GM21423 (cell line): Measurements from ENCODE around the gene VAPB.

Source experiments
- ATAC-seq: cut with Tn5 transposase; IDR thresholded peaks from one replicate; pipeline ENCODE4 v1.9.1; 2021; ENCODE audit warnings: mild to moderate bottlenecking, moderate library complexity; ENCODE audit not compliant: unreplicated experiment

VAPB gene

GRCh38 chr20:58479726-58480440, 90.9 kb downstream of the VAPB start:
- ATAC-seq = no peak

- ATAC-seq = no peak
Observed at GRCh38 chr20:58480551-58481336, 91.7 kb downstream of the VAPB start.

DNA sequence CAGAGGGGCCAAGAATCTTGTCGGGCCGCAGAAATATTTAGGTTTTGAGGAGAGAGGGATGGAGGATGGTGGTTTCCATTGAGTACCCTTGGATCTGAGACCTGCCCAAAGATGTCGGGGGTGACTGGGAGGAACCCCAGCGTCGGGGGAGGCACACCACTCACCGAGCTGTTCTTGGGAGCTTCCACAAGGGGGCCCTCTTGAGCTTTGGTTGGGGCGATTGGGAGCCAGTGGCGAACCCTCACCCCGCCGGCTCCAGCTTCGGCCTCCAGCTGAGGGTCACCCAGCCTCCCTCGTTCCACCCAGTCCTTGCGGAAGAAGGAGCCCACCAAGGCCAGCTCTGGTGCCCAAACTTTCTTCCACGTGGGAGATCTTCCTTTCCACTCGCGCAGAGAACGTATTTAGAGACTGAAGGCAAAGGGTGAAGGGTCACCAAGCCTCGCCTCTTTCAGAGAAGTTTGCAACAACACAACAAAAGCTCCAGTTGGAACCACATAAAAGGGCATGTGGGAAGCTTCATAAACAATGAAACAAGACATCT, 92.5 kb downstream of the VAPB start:
- no peak for ATAC-seq

GRCh38 chr20:58482416-58482815, 93.4 kb downstream of the VAPB start:
- no peak for ATAC-seq

- ATAC-seq = no peak
Observed at GRCh38 chr20:58483051-58483450, 94.0 kb downstream of the VAPB start.

- ATAC-seq = no peak
Observed at GRCh38 chr20:58483470-58483869, 94.4 kb downstream of the VAPB start.

DNA sequence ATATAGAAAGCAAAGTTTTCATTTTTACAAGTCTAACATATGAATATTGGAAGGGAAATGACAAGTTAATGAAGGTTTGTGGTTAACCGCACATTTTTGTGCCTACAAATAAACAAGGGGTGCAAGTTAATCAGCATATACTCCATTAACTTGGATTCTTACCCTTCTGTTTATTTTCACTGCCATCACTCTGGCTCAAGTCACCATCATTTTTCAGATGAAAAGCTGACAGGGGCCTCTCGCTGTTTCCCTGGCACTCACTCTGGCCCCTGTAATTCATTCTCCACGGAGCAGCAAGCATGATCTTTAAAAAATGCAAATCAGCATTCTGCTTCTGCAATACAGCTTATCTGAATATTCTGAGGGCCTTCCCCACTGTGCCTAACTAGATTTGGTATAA, 96.4 kb downstream of the VAPB start:
- ATAC-seq = no peak

DNA sequence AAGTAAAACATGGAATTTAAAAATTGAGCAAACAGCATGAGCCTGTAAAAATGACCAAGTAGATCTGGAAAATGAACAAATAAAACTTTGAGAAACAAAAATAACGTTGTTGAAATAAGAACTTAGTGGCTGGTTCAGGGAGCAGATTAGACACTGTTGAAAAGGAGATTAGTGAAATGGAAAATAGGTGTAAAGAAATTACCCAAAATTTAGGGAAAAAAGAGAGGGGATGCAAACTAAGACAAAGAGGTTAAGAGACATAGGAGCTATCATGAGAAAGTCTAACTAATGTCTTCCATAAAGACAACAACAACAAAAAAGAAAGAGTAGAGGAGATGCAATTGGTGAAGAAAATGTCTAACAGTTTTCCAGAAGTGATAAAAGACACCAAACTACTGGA, 97.2 kb downstream of the VAPB start:
- no peak for ATAC-seq

DNA sequence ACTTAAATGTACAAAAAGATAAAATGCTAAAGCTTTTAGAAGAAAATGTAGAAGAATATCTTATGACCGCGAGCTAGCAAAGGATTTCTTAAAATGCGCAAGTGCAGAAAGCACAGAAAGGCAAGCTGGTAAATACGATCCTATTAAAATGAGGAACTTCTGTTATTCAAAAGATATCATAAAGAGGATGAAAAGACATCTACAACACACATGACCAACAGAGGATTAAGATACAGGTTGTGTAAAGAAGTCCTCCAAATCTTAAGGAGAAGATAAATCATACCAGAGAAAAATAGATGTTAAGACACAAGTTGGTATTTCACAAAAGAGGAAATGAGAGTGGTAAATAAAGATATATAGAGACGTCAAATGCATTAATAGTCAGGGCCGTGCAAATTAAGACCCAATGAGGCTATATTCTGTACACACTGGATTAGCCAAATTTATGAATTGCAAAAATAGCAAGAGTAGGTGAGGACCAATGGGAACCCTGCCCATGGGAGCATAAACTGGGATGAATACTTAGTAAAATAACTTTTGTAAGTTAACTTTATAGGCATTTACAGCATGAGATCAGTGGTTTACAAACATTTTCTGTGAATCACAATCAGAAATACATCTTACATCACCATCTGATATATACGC, 103.2 kb downstream of the VAPB start:
- no peak for ATAC-seq

- ATAC-seq = no peak
Observed at GRCh38 chr20:58492795-58493524, 103.9 kb downstream of the VAPB start.

DNA sequence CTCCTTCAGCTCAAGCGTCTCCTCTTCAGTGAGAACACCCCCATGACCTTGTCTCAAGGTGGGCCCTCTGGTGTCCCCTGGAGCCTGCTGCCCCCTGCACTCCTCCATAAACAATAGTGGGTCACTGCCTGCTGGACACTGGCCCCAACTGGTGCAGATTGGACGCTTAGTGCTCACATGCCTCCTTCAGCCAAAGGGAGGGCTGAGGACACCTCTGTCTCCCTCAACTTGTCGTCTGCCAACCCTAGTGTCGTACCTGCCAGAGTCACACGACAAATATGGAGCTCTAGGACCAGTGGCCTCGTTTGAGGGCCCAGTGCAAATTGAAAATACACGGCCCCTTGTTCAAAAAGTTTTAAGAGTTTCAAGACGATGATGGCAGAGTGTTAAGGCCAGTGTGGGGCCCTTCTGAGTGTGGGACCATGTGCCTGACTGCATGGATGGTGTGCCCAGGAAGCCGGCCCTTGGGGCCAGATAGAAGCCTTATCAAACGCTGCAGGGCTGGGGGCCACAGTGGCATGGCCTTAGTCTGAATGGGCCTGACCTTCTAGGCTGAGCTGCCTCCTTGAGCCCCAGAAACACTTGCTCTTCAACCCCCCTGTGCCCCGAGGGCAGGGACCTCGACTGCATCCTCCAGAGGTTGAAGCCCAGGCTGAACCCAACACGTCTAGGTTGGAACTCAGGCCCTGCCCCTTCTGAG, 106.0 kb downstream of the VAPB start:
- ATAC-seq = no peak

DNA sequence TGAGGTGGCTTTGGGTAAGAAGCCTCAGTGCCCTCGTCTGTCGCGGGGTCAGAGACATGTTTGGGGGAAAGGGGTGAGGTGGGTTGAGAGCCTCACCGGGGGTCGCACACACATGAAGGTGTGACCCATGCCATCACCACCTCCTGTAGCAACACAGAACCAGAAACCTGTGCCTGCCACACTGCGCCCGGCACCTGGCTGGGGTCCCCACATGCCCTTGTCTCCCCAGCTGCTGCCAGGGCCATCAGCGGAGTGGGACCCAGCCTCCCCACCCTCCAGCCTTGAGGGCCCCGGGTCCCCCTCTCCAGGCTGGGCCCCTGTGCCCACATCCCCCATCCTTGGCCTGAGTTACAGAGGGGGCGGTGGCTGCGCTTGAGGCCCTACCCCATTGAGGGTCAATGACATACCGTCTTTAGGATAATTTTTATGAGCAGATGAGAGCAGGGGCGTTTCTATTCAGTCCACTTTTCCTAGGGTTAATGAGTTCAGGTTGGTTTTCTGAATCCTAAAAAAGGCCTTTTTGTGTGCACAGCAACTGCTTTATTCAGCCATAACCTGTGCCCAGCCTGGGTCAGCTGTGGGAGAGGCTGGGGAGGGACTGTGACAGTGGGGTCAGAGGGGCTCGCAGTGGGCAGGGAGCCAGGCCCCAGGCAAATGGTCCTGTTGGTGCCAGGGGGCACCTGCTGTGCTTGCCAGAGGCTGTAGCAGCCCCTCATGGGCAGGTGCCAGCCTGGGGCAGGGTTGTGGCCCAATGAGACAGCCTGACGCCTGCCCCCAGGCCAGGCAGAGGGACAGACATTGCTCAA, 106.8 kb downstream of the VAPB start:
- ATAC-seq = no peak

- no peak for ATAC-seq
Observed at GRCh38 chr20:58496429-58496769, 107.4 kb downstream of the VAPB start.

DNA sequence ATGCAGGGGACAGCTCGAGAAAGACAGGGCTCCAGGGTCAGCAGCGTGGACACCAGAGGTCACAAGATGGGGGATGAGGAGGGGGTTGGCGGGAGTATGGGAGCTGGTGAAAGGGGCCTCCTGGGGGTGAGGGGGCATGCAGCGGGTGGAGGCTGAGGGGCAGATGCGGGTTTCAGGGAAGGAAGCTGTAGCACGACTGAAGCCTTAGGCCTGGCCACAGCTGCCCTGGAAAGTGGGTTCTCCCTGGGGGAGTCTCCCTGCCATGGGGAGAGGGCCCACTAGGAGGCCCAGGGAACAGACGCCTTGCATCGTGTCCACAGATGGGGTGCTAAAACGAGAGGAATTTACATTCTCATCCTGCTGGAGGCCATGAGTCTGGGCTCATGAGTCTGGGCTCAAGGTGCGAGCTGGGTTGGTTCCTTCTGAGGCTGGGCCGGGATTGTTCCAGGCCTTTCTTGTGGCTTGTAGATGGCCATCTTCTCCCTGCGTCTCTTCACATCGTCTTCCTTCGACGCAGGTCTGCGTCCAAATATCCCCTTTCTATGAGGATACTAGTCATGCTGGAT, 108.1 kb downstream of the VAPB start:
- no peak for ATAC-seq

DNA sequence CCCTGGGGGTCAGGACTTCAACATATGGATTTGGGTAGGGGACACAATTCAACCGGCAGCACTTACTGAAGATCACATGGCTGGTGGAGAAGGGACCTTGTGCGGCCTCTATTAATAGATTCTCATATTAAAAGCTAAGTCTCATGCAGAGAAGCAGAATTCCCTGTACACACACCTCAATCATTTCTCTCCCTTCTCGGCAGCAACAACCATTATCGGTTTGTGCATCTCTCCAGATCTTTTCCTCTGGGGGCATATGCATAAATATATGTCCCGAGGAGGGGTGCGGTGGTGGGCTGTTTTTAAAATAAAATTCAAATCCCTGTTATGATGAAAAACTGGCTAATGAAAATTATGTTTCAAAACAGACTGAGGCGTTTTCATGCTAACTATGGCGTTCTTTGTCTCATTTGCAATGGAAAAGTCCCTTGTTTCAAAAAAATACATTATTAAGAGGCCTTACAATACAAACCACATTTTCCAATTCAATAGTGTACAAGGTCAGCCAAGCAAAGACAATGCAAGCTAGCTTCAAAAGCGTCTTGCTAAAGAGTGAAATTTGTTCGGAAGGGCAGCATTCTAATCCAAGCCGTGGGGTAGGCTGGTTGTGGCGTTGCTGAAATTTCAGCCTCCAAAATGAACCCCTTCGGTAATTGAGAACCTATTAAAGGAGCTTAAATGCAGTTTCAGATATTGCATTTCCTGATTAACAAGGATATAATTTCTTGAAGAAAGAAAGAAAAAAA, 108.9 kb downstream of the VAPB start:
- no peak for ATAC-seq

DNA sequence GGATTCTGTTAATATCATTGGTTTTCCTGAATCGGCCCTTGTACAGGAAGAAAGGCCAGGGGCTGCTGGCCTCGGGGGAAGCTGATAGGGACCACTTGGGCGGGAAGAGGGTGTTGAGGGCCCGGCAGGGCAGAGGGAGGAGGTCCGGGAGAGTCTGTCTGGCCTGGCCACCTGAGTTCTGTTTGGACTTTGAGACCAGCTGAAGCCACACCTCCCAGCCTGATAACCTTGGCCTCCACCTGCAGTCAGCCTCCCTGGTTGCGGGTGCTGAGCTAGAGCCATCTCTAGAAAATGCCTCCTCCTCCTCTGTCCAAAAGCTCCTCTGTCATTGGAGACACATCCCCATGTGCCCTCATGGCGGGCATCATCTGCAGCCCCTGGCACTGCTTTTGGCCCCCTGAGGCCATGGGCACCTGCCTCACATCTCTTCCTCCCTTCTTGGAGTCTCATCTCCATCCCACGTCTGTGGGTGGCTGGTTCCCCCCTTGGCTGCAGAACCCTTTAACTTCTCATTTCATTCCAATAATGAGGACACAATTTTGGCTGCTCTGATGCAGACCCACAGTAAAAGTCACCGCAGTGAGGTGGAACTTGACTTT, 109.5 kb downstream of the VAPB start:
- no peak for ATAC-seq

DNA sequence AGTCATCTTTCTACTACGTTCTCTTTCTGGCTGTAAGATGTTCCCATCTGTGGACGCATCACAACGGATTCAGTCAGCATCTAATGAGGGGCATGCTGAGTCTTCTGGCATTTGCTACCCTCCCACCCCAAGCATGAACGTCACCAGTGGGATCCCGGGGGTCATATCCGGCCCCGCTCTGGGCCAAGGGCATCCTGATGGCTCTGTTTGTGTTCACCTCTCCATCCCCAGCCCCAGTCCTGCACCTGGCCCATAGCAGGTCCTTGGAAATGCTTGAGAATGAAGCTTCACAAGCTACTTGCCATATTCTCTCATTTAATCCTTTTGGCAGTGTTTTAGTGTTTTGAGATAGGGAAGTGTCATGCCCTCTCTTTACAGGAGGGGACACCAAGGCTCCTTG, 111.2 kb downstream of the VAPB start:
- ATAC-seq = no peak
